Mesendoderm (in vitro differentiated cells): ENCODE measurements around the gene RAB3C.

Source experiments
- DNase-seq: peaks from one replicate; pipeline ENCODE4 v3.0.0; 2013
- H2AK5ac ChIP-seq: 2 replicates; pipeline ENCODE4 v1.6.1; 2013; ENCODE audit warnings: low read length, inconsistent platforms
- H2BK120ac ChIP-seq: 2 replicates; pipeline ENCODE4 v1.6.1; 2013; ENCODE audit warnings: low read depth, mild to moderate bottlenecking, low read length, moderate library complexity, mixed read lengths
- H2BK15ac ChIP-seq: replicated peaks from 2 replicates; pipeline ENCODE4 v1.6.1; 2013; ENCODE audit warnings: low read depth, mild to moderate bottlenecking, moderate library complexity
- H2BK5ac ChIP-seq: 2 replicates; pipeline ENCODE4 v1.6.1; 2013; ENCODE audit warnings: low read length, inconsistent platforms
- H3K18ac ChIP-seq: 2 replicates; pipeline ENCODE4 v1.6.1; 2013; ENCODE audit warnings: mild to moderate bottlenecking, low read length, mixed read lengths
- H3K23ac ChIP-seq: one replicate; pipeline ENCODE4 v1.6.1; 2013; ENCODE audit warnings: low read length
- H3K27ac ChIP-seq: 2 replicates; pipeline ENCODE4 v1.5.1; 2013; ENCODE audit warnings: low read depth, mild to moderate bottlenecking, inconsistent platforms, low read length, moderate library complexity
- H3K27me3 ChIP-seq: 2 replicates; pipeline ENCODE4 v1.6.1; 2013; ENCODE audit warnings: low read length, control low read depth, mild to moderate bottlenecking, inconsistent platforms; ENCODE audit not compliant: insufficient read depth, poor library complexity
- H3K36me3 ChIP-seq: 2 replicates; pipeline ENCODE4 v1.6.1; 2013; ENCODE audit warnings: low read length, inconsistent platforms; ENCODE audit not compliant: control insufficient read depth, insufficient read depth
- H3K4ac ChIP-seq: one replicate; pipeline ENCODE4 v1.6.1; 2013; ENCODE audit warnings: low read depth, mild to moderate bottlenecking, low read length, moderate library complexity
- H3K4me1 ChIP-seq: 2 replicates; pipeline ENCODE4 v1.6.1; 2013; ENCODE audit warnings: low read depth, low read length, inconsistent platforms; ENCODE audit not compliant: control insufficient read depth
- H3K4me2 ChIP-seq: 2 replicates; pipeline ENCODE4 v1.6.1; 2013; ENCODE audit warnings: low read length
- H3K4me3 ChIP-seq: 2 replicates; pipeline ENCODE4 v1.5.1; 2013; ENCODE audit warnings: mild to moderate bottlenecking, low read length
- H3K56ac ChIP-seq: one replicate; pipeline ENCODE4 v1.6.1; 2013; ENCODE audit warnings: low read length
- H3K79me1 ChIP-seq: 2 replicates; pipeline ENCODE4 v1.6.1; 2013; ENCODE audit warnings: low read length, inconsistent platforms
- H3K79me2 ChIP-seq: 2 replicates; pipeline ENCODE4 v1.6.1; 2013; ENCODE audit warnings: mild to moderate bottlenecking, low read length; ENCODE audit not compliant: control insufficient read depth, insufficient read depth
- H3K9ac ChIP-seq: 2 replicates; pipeline ENCODE4 v1.6.1; 2013; ENCODE audit warnings: low read length, inconsistent platforms
- H4K5ac ChIP-seq: one replicate; pipeline ENCODE4 v1.6.1; 2013; ENCODE audit warnings: low read length
- H4K8ac ChIP-seq: one replicate; pipeline ENCODE4 v1.6.1; 2013; ENCODE audit warnings: low read depth, mild to moderate bottlenecking, control low read depth, low read length, moderate library complexity
- WGBS: extraction: QIAGEN DNeasy Blood & Tissue Kit; methylation state at CpG from one replicate; pipeline ENCODE4 v1.1.7; 2013; ENCODE audit warnings: low lambda C conversion rate, missing lambda C conversion rate; ENCODE audit not compliant: insufficient coverage; ENCODE audit errors: extremely low coverage; 5-methylcytosine and 5-hydroxymethylcytosine counted together

RAB3C gene

DNA sequence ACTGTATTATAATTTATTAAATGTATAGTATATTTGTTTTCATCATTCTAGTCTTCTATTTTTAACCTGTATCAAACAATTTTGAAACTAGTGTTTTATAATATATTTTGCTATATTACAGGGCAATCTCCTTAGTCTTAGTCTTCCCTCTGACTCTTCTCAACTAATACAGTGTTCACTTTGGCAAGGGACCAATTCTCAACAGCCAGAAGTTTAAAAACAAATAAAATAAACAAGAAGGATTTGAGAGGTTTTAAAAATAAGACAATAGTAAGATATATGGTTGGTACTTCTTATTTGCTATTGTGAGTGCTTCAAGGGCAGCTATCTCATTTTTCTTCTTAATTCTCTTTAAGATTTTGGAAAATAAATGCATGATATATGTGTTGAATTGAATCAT lies 167.2 kb downstream of the RAB3C start:
- Histone ChIP-seq H2BK5ac (no peak overlapping the region), H3K27me3 (no peaks in the 10 kb centered on the region), H3K4me2 (no peak overlapping the region), H3K9ac (no peak overlapping the region), H4K5ac (no peak overlapping the region), H3K4ac (no peak overlapping the region), H2AK5ac (no peak overlapping the region), H3K79me1 (no peaks in the 10 kb centered on the region), H3K79me2 (no peaks in the 10 kb centered on the region), H3K56ac (no peak overlapping the region), H3K36me3 (no peaks in the 10 kb centered on the region), H3K27ac (no peak overlapping the region), H3K4me3 (no peak overlapping the region), H3K18ac (no peak overlapping the region), H4K8ac (no peak overlapping the region), H2BK120ac (no peak overlapping the region), H3K4me1 (no peaks in the 10 kb centered on the region), H2BK15ac (no peak overlapping the region), H3K23ac (no peak overlapping the region)
- DNase-seq, result no peak

DNA sequence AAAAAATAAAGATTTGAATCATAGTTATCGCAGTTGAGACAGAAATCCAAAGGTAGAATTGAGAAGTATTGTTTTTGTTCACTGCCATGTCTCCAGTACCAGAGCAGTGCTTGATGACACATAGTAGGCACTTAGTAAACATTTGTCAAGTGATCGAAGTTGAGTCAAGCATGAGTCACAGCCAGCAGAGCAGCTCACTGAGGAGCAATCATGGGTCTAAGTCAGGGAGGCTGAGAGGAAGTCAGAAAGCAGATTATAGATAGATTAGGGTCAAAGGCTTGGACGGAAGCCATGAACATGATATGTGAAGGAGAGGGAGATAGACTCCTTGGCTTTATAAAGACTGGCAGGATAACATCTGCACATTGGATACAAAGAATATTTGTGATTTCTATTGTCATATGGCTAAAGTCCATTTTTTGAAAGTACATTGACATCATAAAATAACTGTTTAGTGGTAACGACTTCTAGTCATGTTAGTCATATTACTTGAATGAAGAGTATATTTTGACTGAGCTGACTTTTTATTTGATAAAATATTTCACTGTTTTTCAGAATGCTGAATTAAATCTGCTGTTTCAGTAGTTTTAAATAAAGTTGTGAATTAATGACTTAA lies 168.5 kb downstream of the RAB3C start:
- DNase-seq, result peak; percentile 50
- no peak overlapping the region for H3K27ac ChIP-seq
- H3K27me3 ChIP-seq, result no peaks in the 10 kb centered on the region
- H3K79me2 ChIP-seq, result no peaks in the 10 kb centered on the region
- no peak overlapping the region for H3K56ac ChIP-seq
- H3K79me1 ChIP-seq, result no peaks in the 10 kb centered on the region
- H3K9ac ChIP-seq, result no peak overlapping the region
- no peak overlapping the region for H3K23ac ChIP-seq
- H3K4me2 ChIP-seq, result no peak overlapping the region
- H3K18ac ChIP-seq, result no peak overlapping the region
- no peak overlapping the region for H3K4ac ChIP-seq
- no CpG with 5 or more reads among the region's 4 CpGs for WGBS
- H2AK5ac ChIP-seq, result no peak overlapping the region
- no peaks in the 10 kb centered on the region for H3K4me1 ChIP-seq
- H2BK5ac ChIP-seq, result no peak overlapping the region
- no peak overlapping the region for H4K8ac ChIP-seq
- no peak overlapping the region for H2BK15ac ChIP-seq
- no peaks in the 10 kb centered on the region for H3K36me3 ChIP-seq
- no peak overlapping the region for H2BK120ac ChIP-seq
- no peak overlapping the region for H3K4me3 ChIP-seq
- H4K5ac ChIP-seq, result no peak overlapping the region

DNA sequence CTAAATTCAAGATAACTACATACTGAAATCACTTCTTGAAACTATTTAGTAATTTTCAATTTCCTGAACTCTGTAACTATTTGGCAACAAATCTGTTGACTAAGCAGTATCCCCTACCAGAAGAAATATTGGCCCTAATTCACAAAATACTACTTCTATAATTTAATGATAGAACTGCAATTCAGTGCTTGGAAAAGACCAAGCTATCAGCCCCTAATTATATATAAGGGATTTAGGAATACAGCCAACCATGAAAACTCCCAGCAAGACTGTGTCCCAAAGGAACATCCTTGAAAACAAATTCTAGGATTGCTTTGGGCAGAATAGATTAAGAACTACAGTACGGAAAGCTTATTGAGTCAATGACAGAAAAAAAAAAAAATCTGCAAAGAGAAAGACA lies 169.2 kb downstream of the RAB3C start:
- no peak overlapping the region for H3K18ac ChIP-seq
- no peak overlapping the region for H2BK5ac ChIP-seq
- H3K23ac ChIP-seq, result no peak overlapping the region
- no peak overlapping the region for H3K4me2 ChIP-seq
- no peak overlapping the region for H2AK5ac ChIP-seq
- no peak overlapping the region for H3K27ac ChIP-seq
- no peak overlapping the region for H2BK15ac ChIP-seq
- H2BK120ac ChIP-seq, result no peak overlapping the region
- H3K4me1 ChIP-seq, result no peaks in the 10 kb centered on the region
- no peak overlapping the region for H3K9ac ChIP-seq
- DNase-seq, result no peak
- WGBS, result no CpG with 5 or more reads among the region's 1 CpG
- H3K79me2 ChIP-seq, result no peaks in the 10 kb centered on the region
- H3K79me1 ChIP-seq, result no peaks in the 10 kb centered on the region
- H3K4ac ChIP-seq, result no peak overlapping the region
- H4K8ac ChIP-seq, result no peak overlapping the region
- H3K36me3 ChIP-seq, result no peaks in the 10 kb centered on the region
- H3K27me3 ChIP-seq, result no peaks in the 10 kb centered on the region
- no peak overlapping the region for H3K4me3 ChIP-seq
- H3K56ac ChIP-seq, result no peak overlapping the region
- no peak overlapping the region for H4K5ac ChIP-seq

DNA sequence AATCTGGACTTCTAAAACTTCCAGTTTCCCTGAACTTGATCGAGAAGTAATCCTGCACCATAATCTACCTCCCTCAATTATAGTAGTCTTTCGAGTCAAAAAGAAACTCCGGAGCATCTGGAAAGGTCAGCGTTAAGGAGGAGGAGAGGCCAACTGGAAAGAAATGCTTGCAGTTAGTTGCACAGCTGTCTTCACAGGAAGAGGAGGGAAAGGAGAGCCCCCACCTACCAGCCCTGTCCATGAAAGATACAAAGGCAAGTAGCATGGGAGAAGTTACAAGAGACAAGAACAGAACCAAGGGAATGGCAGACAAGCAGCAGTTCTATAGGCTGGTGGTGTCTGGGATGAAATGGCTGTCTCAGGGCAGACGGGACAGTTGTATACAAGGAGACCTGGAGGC lies 170.6 kb downstream of the RAB3C start:
- H3K79me2 ChIP-seq, result no peaks in the 10 kb centered on the region
- H3K4me2 ChIP-seq, result no peak overlapping the region
- WGBS, result no CpG with 5 or more reads among the region's 5 CpGs
- DNase-seq, result no peak
- H3K27ac ChIP-seq, result no peak overlapping the region
- no peak overlapping the region for H2BK5ac ChIP-seq
- no peak overlapping the region for H3K4ac ChIP-seq
- no peak overlapping the region for H2BK15ac ChIP-seq
- no peak overlapping the region for H3K23ac ChIP-seq
- no peak overlapping the region for H4K8ac ChIP-seq
- H2BK120ac ChIP-seq, result no peak overlapping the region
- no peak overlapping the region for H3K56ac ChIP-seq
- no peaks in the 10 kb centered on the region for H3K4me1 ChIP-seq
- H3K18ac ChIP-seq, result no peak overlapping the region
- H3K27me3 ChIP-seq, result no peaks in the 10 kb centered on the region
- H3K36me3 ChIP-seq, result no peaks in the 10 kb centered on the region
- H3K9ac ChIP-seq, result no peak overlapping the region
- no peak overlapping the region for H4K5ac ChIP-seq
- H3K4me3 ChIP-seq, result no peak overlapping the region
- H3K79me1 ChIP-seq, result no peaks in the 10 kb centered on the region
- no peak overlapping the region for H2AK5ac ChIP-seq

DNA sequence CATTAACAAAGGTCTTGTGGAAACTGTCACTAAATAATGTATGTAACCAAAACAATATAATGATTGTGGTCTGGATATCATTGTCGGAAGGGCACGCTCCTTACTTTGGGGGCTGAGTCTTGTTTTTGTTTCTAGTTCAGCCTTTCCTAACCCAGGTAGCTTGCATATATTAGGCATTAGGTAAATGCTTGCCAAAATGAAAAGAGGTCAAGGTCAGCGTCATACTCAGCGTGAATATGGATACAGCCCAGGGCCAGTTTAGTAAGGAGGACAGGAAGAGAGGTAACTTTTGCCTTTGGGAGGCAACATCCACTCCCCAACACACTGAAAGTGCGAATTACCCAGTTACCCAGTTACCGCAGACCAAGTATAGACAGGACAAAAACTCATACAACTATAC lies 171.4 kb downstream of the RAB3C start:
- H2BK5ac ChIP-seq, result no peak overlapping the region
- no peak overlapping the region for H3K27ac ChIP-seq
- H2BK120ac ChIP-seq, result no peak overlapping the region
- H3K4ac ChIP-seq, result no peak overlapping the region
- no peak overlapping the region for H4K5ac ChIP-seq
- H2AK5ac ChIP-seq, result no peak overlapping the region
- H3K4me3 ChIP-seq, result no peak overlapping the region
- no peak overlapping the region for H4K8ac ChIP-seq
- no peak for DNase-seq
- no peak overlapping the region for H3K18ac ChIP-seq
- no peak overlapping the region for H3K9ac ChIP-seq
- no peak overlapping the region for H3K4me2 ChIP-seq
- no peak overlapping the region for H2BK15ac ChIP-seq
- H3K36me3 ChIP-seq, result no peaks in the 10 kb centered on the region
- no peaks in the 10 kb centered on the region for H3K79me1 ChIP-seq
- no peaks in the 10 kb centered on the region for H3K4me1 ChIP-seq
- no peak overlapping the region for H3K56ac ChIP-seq
- no peaks in the 10 kb centered on the region for H3K79me2 ChIP-seq
- no CpG with 5 or more reads among the region's 6 CpGs for WGBS
- no peak overlapping the region for H3K23ac ChIP-seq
- no peaks in the 10 kb centered on the region for H3K27me3 ChIP-seq

DNA sequence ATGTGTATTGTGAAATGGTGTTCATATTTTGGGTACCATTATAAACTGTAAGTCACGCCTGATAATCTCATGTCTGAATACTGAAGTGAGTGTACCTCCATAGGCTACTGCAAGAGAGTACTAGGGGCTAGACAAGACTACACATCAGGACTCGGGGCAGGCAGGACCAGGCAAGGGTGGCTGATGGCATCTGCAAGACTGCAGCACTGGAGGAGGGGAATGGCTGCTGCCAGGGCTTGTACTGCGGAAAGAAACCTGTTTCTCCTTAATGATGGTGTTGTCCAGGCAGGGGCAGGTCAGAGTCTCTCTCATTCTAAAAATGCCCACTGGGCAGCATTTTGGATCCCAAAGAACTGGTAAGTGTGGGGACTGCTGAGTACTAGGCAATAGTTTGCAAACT lies 172.5 kb downstream of the RAB3C start:
- WGBS, result no CpG with 5 or more reads among the region's 3 CpGs
- Histone ChIP-seq H2AK5ac (no peak overlapping the region), H2BK5ac (no peak overlapping the region), H3K4ac (no peak overlapping the region), H3K79me1 (no peaks in the 10 kb centered on the region), H3K56ac (no peak overlapping the region), H4K5ac (no peak overlapping the region), H3K27ac (no peak overlapping the region), H3K4me2 (no peak overlapping the region), H3K23ac (no peak overlapping the region), H3K4me1 (no peaks in the 10 kb centered on the region), H3K18ac (no peak overlapping the region), H4K8ac (no peak overlapping the region), H3K4me3 (no peak overlapping the region), H3K79me2 (no peaks in the 10 kb centered on the region), H3K27me3 (no peaks in the 10 kb centered on the region), H2BK15ac (no peak overlapping the region), H2BK120ac (no peak overlapping the region), H3K36me3 (no peaks in the 10 kb centered on the region), H3K9ac (no peak overlapping the region)
- DNase-seq, result no peak
